HL-60/S4 treated with retinoic acid at 250 ng/mL for 4 days and 3 days (cell line): Measurements from ENCODE around the gene SCRG1.

ENCODE experiments used
- in situ Hi-C: fragments of 300-500 bp; cut with MboI; formaldehyde crosslinking; loops from 2 replicates; pipeline ENCODE4 v1.7.0; 2022; ENCODE audit warnings: low sequenced_read_pairs

Gene SCRG1

GRCh38 chr4:173398779-173399415 is at the start of gene SCRG1:
Gene SCRG1, minus strand, starts transcription at chr4:173399116. Its CDS starts 7,702 bp downstream, at chr4:173391414.
- in situ Hi-C loops: no loop called here

- in situ Hi-C loops: no loop called here
Observed at GRCh38 chr4:173448103-173448502, 49.2 kb upstream of the SCRG1 start.

GRCh38 chr4:173446416-173446815 is 47.5 kb upstream of the SCRG1 start:
- in situ Hi-C loops: no loop called here

GRCh38 chr4:173443121-173443520 is 44.2 kb upstream of the SCRG1 start:
- in situ Hi-C loops: no loop called here

- in situ Hi-C loops: no loop called here
Observed at GRCh38 chr4:173442223-173442932, 43.5 kb upstream of the SCRG1 start.

- in situ Hi-C loops: no loop called here
Observed at GRCh38 chr4:173440888-173441287, 42.0 kb upstream of the SCRG1 start.

GRCh38 chr4:173436771-173437265 is 37.9 kb upstream of the SCRG1 start:
- in situ Hi-C loops: no loop called here

- in situ Hi-C loops: no loop called here
Observed at GRCh38 chr4:173436149-173436579, 37.2 kb upstream of the SCRG1 start.

GRCh38 chr4:173434231-173434630 is 35.3 kb upstream of the SCRG1 start:
- in situ Hi-C loops: no loop called here

GRCh38 chr4:173433447-173433846 is 34.5 kb upstream of the SCRG1 start:
- in situ Hi-C loops: no loop called here

- in situ Hi-C loops: no loop called here
Observed at GRCh38 chr4:173432430-173432829, 33.5 kb upstream of the SCRG1 start.

- in situ Hi-C loops: no loop called here
Observed at GRCh38 chr4:173426064-173426463, 27.1 kb upstream of the SCRG1 start.

- in situ Hi-C loops: loop anchor here (25.0 kb wide), 1 partner anchor 413 kb away; no protein-coding TSS in a partner anchor
Observed at GRCh38 chr4:173424899-173425805, 26.2 kb upstream of the SCRG1 start.

- in situ Hi-C loops: loop anchor here (25.0 kb wide), 1 partner anchor 408 kb away; no protein-coding TSS in a partner anchor
Observed at GRCh38 chr4:173420801-173421200, 21.9 kb upstream of the SCRG1 start.

GRCh38 chr4:173420324-173420752 is 21.4 kb upstream of the SCRG1 start:
- in situ Hi-C loops: loop anchor here (25.0 kb wide), 1 partner anchor 408 kb away; no protein-coding TSS in a partner anchor

- in situ Hi-C loops: loop anchor here (10.0 to 25.0 kb wide), 2 partner anchors 94 to 406 kb away; no protein-coding TSS in a partner anchor
Observed at GRCh38 chr4:173418639-173419038, 19.7 kb upstream of the SCRG1 start.

- in situ Hi-C loops: loop anchor here (10.0 to 25.0 kb wide), 2 partner anchors 93 to 406 kb away; no protein-coding TSS in a partner anchor
Observed at GRCh38 chr4:173417833-173418232, 18.9 kb upstream of the SCRG1 start.

GRCh38 chr4:173415885-173416653 is 17.2 kb upstream of the SCRG1 start:
- in situ Hi-C loops: loop anchor here (10.0 to 25.0 kb wide), 2 partner anchors 91 to 404 kb away; no protein-coding TSS in a partner anchor

GRCh38 chr4:173415092-173415491 is 16.2 kb upstream of the SCRG1 start:
- in situ Hi-C loops: loop anchor here (10.0 to 25.0 kb wide), 2 partner anchors 90 to 403 kb away; no protein-coding TSS in a partner anchor

- in situ Hi-C loops: loop anchor here (10.0 to 25.0 kb wide), 2 partner anchors 90 to 402 kb away; no protein-coding TSS in a partner anchor
Observed at GRCh38 chr4:173414456-173414855, 15.5 kb upstream of the SCRG1 start.
